Measurements from ENCODE around the gene PCSK5. TPM values are rescaled to one million over a fixed set of nuclear protein-coding genes. Genes with fewer than 3 reads are reported as not detected.

PCSK5 gene
- total RNA-seq, 1 experiment from 2014 or later, result 7.5 TPM

DNA sequence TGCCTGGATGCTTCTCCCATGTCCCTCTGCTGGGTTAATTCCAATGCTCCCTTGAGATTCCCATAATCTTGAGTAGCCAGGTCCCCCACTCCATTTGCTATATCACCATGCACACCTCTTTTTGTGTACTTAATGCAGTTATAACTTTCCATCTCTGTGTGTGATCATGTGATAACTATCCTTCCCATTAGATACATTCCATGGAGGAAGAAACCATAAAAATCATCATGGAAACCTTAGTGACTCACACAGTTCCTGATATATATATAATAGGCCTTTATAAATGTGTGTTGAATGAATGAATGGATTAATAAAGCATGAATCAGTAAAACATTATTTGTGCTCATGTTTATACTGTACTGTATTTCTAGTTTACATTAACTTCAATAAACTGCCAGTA, 104.6 kb downstream of the PCSK5 start:
- Histone ChIP-seq H2BK20ac (ENCODE audit: low read depth, low read length, poor library complexity, severe bottlenecking) (no peak overlapping the region), H3K23ac (ENCODE audit: insufficient read length, low read depth, low read length) (no peak overlapping the region), H2BK120ac (ENCODE audit: low read depth, low read length, poor library complexity, severe bottlenecking) (no peak overlapping the region), H3K14ac (ENCODE audit: insufficient read depth, low read length) (no peak overlapping the region), H3K9ac (ENCODE audit: extremely low read depth, insufficient read length, low read length) (no peak overlapping the region), H2AK5ac (ENCODE audit: insufficient read length, low read length) (no peak overlapping the region), H3K18ac (ENCODE audit: insufficient read length, low read depth, low read length) (no peak overlapping the region), H3K56ac (ENCODE audit: insufficient read length, low read depth, low read length) (no peak overlapping the region), H3K23me2 (ENCODE audit: insufficient read length, low read depth, low read length, poor library complexity, severe bottlenecking) (no peaks in the 10 kb centered on the region), H4K91ac (ENCODE audit: insufficient read length, low read depth, low read length) (no peak overlapping the region), H4K5ac (ENCODE audit: insufficient read length, low read depth, low read length) (no peak overlapping the region), H2BK15ac (ENCODE audit: low read depth, low read length) (no peak overlapping the region), H2BK12ac (ENCODE audit: insufficient read length, low read depth, low read length) (no peak overlapping the region), H3K4me1 (ENCODE audit: insufficient read depth, low read length) (peaks cover 3% of the 10 kb centered on the region; the same call in 1 of the 2 replicates), H2AFZ (ENCODE audit: low read length) (no peak overlapping the region), H3K4ac (ENCODE audit: low read depth, low read length) (no peak overlapping the region), H4K20me1 (ENCODE audit: control insufficient read depth, insufficient read depth, insufficient read length) (no peaks in the 10 kb centered on the region), H4K8ac (replicated peaks; ENCODE audit: insufficient read length, low read depth, low read length) (no peak overlapping the region), H3T11ph (ENCODE audit: low read length) (no peak overlapping the region), H3K79me1 (ENCODE audit: insufficient read depth, low read depth, low read length, poor library complexity, severe bottlenecking) (no peaks in the 10 kb centered on the region), H3K9me3 (ENCODE audit: control insufficient read depth, low read depth, low read length) (no peaks in the 10 kb centered on the region), H3K79me2 (ENCODE audit: insufficient read depth, low read length) (peaks cover 2% of the 10 kb centered on the region; the same call in 1 of the 2 replicates), H3K27me3 (ENCODE audit: insufficient read depth, low read length) (no peaks in the 10 kb centered on the region), H3K27ac (ENCODE audit: insufficient read length, low read depth, low read length) (no peak overlapping the region), H2BK5ac (ENCODE audit: insufficient read length, low read length) (no peak overlapping the region), H3K4me2 (ENCODE audit: insufficient read depth, insufficient read length, low read length) (no peak overlapping the region)
- Mint-ChIP-seq H3K9me3 (no peaks in the 10 kb centered on the region; a peak in 2 of 5 replicates), H3K4me3 (no peak overlapping the region), H3K36me3 (ENCODE audit: insufficient read depth in 1 of 3, low read depth in 3 of 3) (peaks cover 2 to 7% (median 6%) of the 10 kb centered on the region in 3 experiments; a peak in 3 of 7 replicates), H3K4me1 (peaks cover 8 to 9% of the 10 kb centered on the region in 2 experiments), H3K27ac (no peak overlapping the region), H3K27me3 (ENCODE audit: low read depth) (no peaks in the 10 kb centered on the region)
- DNase-seq, result no peak
- TF ChIP-seq, protein P1, sequence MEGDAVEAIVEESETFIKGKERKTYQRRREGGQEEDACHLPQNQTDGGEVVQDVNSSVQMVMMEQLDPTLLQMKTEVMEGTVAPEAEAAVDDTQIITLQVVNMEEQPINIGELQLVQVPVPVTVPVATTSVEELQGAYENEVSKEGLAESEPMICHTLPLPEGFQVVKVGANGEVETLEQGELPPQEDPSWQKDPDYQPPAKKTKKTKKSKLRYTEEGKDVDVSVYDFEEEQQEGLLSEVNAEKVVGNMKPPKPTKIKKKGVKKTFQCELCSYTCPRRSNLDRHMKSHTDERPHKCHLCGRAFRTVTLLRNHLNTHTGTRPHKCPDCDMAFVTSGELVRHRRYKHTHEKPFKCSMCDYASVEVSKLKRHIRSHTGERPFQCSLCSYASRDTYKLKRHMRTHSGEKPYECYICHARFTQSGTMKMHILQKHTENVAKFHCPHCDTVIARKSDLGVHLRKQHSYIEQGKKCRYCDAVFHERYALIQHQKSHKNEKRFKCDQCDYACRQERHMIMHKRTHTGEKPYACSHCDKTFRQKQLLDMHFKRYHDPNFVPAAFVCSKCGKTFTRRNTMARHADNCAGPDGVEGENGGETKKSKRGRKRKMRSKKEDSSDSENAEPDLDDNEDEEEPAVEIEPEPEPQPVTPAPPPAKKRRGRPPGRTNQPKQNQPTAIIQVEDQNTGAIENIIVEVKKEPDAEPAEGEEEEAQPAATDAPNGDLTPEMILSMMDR (conservative IDR thresholded peaks at IDR 0.05), result no peak

All from H9 (cell line).